ENCODE measurements around the gene CTXND1.

- TF ChIP-seq CTCF (IDR thresholded peaks at IDR 0.05) (no peak), POLR2A (IDR thresholded peaks at IDR 0.05) (no peak), EP300 (IDR thresholded peaks at IDR 0.05) (no peak)
These were observed 100.9 kb downstream of the CTXND1 start for GRCh38 chr15:80151148-80151547.
